Stomach (tissue), 4 donors: ENCODE measurements around the gene ZNF277.

ENCODE experiments used
- CTCF ChIP-seq, 7 experiments: fragments of 450-650 bp in 4 of 7; fragments of 200-600 bp in 3 of 7; sonication (generic) in 3 of 7; IDR thresholded peaks; one replicate each; pipeline ENCODE4 v1.5.1; 2016 to 2019; ENCODE audit warnings: antibody characterized with exemption in 7 of 7, control low read depth in 2 of 7, mild to moderate bottlenecking in 1 of 7
- EP300 ChIP-seq: sonication (generic); formaldehyde crosslinking; IDR thresholded peaks from one replicate; pipeline ENCODE4 v1.6.1; 2017; ENCODE audit warnings: antibody characterized with exemption

- no peak for TF ChIP-seq EP300
- TF ChIP-seq CTCF (IDR thresholded peaks at IDR 0.05): no peak
Observed at GRCh38 chr7:112224186-112224585, 17.7 kb downstream of the ZNF277 start.
